HG02884 (cell line): ENCODE data around the gene EVI5L.
"Not testable (repeated sequence)": the region's sequence is repeated elsewhere in the genome, so short reads cannot be mapped to it uniquely, and the experiment has no call there.

Source experiments
- ATAC-seq: cut with Tn5 transposase; IDR thresholded peaks from one replicate; pipeline ENCODE4 v1.9.1; 2021; ENCODE audit warnings: mild to moderate bottlenecking, moderate library complexity; ENCODE audit not compliant: unreplicated experiment

EVI5L gene

GRCh38 chr19:7816040-7816439 lies 14.0 kb upstream of the EVI5L start:
- ATAC-seq, result not testable (repeated sequence)

DNA sequence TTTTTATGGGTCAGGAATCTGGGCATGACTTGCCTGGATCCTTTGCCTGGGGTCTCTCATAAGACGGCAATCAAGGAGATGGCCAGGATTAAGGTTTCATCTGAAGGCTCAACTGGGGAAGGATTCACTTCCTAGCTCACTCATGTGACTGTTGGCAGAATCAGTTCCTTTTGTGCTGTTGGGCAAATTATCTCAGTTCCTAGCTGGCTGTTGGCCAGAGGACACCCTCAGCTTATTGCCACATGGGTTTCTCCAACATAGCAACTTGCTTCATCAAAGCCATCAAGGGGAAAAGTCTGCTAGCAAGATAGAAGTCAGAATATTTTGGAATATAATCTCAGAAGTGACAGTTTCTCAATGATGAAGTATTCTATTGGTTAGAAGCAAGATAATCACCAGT lies 12.2 kb upstream of the EVI5L start:
- ATAC-seq, result no peak

GRCh38 chr19:7818806-7819205 lies 11.2 kb upstream of the EVI5L start:
- no peak for ATAC-seq

- ATAC-seq, result no peak
Observed at GRCh38 chr19:7819337-7819736, 10.7 kb upstream of the EVI5L start.

- no peak for ATAC-seq
Observed at GRCh38 chr19:7820588-7820987, 9.4 kb upstream of the EVI5L start.

- ATAC-seq, result no peak
Observed at GRCh38 chr19:7822910-7823515, 7.0 kb upstream of the EVI5L start.

DNA sequence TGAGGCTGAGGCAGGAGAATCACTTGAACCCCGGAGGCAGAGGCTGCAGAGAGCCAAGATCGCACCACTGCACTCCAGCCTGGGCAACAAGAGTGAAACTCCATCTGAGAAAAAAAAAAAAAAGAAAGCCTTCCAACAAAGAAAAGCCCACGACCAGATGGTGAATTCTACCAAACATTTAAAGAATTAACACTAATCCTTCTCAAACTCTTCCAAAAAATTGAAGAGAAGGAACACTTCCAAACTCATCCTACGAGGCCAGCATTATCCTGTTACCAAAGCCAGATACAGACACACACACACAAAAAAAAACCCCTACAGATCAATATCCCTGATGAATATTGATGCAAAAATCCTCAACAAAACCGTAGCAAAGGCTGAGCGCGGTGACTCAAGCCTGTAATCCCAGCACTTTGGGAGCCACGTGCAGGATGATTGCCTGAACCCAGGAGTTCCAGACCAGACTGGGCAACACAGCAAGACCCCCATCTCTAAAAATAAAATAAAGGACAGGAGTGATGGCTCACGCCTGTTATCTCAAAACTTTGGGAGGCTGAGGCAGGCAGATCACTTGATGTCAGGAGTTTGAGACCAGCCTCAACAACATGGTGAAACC lies 6.2 kb upstream of the EVI5L start:
- ATAC-seq, result no peak

GRCh38 chr19:7829166-7829520 lies 875 bp upstream of the EVI5L start:
- no peak for ATAC-seq

- ATAC-seq, result no peak
Observed at GRCh38 chr19:7830272-7830771, 304 bp downstream of the EVI5L start.

GRCh38 chr19:7830823-7831222 lies 805 bp downstream of the EVI5L start:
- ATAC-seq, result no peak

DNA sequence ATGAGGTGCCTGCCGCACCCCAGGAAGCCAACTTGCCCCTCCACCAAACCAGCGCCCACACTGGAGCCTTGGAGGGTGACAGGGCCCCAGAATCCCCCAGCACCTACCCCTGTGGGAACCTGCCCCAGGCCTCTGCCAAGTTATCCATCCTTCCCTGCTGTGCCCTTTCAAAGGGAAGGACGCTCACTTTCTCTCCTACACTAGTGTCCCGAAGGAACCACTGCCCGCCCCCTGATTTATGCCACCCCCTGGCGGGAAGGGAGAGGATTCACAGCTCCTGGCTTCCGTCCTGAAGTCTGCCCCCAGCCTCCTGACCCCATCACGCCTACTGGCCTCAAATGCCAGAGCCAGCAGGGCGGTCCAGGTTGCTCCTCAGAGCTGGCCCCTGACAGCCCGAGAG lies 1.4 kb downstream of the EVI5L start:
- no peak for ATAC-seq

DNA sequence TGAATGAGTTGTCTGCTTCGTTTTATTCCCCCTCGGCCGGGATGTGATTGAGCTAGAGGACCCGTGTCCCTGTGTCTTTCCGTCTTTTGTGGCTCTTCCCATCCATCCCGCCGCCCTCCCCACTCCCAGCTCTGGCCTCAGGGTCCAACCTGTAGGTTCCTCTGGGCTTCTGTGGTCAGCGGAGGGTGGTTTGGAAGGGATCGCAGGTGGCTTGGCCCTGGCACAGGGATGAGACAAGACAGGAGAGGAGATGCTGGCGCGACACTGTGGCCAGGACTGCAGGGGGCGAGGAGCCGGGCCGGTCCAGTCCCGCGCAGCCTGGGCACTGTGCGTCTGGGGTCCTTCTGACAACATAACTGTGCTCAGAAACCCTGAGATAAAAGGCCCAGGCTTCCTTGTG lies 2.0 kb downstream of the EVI5L start:
- no peak for ATAC-seq

GRCh38 chr19:7832781-7833180 lies 2.8 kb downstream of the EVI5L start:
- ATAC-seq, result no peak

DNA sequence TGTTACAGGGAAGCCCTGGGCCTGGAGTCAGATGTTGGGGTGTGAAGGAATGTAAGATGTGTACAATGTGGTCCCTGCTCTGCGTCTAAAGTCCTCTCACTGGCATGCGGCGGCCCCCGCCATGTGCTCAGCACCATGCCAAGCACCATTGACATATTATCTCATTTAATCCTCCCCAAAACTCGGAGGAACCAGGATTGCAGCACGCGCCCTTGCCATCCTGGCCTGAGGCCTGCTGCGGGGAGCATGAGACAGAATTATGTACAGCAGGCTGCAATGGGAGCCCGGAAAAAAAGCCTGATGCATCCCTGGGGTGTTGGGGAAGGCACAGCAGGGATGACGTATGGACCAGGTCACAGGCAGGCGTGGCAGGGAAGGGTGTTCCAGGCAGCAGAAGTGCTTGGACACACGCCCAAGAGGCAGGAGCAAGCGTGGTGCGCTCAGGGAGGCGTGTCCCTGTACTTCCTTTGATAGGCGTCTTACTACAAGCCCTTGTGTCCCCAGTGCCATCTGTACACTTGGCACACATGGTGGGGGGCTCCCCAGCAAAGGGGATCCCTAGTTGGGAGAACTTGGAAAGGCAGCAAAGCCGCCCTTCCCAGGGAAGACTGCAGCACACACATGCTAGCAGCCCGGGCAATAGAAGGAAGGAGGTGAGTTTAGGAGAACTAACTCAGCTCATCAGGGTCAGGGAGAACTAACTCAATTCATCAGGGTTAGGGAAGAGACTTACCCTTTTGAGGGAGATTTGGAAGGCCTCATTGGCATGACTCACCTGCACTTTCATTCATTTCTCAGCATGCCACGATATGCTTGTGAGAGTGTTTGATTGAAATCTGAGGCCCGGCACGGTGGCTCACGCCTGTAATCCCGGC lies 3.4 kb downstream of the EVI5L start:
- no peak for ATAC-seq

GRCh38 chr19:7839476-7839875 lies 9.5 kb downstream of the EVI5L start:
- ATAC-seq, result no peak

GRCh38 chr19:7840629-7841028 lies 10.6 kb downstream of the EVI5L start:
- ATAC-seq, result no peak

GRCh38 chr19:7841751-7842660 lies 12.0 kb downstream of the EVI5L start:
- ATAC-seq, result no peak

DNA sequence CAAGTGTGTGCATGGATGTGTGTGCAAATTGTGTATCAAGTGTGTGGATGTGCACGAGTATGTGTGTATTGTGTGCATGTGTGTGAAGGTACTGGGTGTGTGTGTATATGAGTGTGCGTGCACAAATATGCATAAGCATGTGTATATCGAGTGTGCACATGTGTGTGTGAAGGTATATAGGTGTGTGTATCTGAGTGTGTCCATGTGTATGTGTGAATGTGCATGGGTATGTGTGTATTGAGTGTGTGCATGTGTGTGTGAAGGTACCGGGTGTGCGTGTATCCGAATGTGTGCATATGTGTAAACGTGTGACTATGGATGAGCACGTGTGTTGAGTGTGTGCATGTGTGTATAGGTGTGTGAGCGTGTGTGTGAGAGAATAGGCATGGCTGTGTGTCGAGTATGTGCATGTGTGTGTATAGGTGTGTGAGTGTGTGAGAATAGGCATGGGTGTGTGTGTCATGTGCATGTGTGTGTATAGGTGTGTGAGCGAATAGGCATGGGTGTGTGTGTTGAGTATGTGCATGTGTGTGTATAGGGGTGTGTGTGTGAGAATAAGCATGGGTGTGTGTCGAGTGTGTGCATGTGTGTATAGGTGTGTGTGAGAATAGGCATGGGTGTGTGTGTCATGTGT lies 12.8 kb downstream of the EVI5L start:
- no peak for ATAC-seq

GRCh38 chr19:7843521-7843920 lies 13.5 kb downstream of the EVI5L start:
- no peak for ATAC-seq

DNA sequence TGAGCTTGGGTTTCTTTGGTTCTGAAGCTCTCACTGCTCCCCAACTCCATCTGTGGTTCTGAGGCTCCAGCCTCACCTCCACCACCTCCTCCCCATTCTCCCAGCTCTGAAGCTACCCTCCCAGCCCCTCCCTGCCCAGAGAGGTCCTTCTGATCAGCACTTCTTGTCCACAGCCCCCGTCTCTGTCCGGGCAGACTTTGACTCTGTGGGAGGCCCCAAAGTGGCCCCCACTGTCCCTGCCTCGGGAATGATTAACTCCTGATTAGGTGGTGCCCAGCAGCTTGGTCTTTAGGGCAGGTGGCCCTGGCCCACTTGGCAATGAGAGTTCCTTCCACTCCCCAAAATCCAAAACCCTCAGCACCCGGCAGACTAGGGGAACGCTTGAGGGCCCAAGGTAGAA lies 14.4 kb downstream of the EVI5L start:
- no peak for ATAC-seq
